ENCODE data around the gene UNC13B. TPM values are rescaled to one million over a fixed set of nuclear protein-coding genes. Genes with fewer than 3 reads are reported as not detected.

UNC13B gene
- total and polyA plus RNA-seq, 2 of the 13 experiments (the other 11 are each of a cell fraction or from before 2014, with no cell fraction given) = 14.0 to 18.3 TPM

DNA sequence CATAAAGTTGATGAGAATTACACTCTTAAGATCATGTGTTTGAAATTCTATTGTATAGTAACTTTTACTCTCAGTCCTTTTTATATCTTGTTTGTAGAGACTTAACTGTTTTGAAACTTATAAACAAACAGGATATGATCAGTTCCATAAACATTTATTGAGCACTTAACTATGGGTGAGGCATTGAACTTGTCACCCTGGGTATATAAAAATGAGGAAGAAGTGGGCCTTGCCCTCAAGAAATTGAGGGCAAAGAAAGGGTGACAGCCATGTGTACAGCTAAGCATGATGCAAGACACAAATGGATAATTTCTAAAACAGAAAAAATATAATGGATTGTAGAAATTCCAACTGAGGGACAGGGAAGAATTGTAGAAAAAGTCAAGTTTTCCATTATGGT, 15.7 kb downstream of the UNC13B start (continued):
- TF ChIP-seq IKZF1 (IDR thresholded peaks at IDR 0.05) (no peak), FOXC1 (CRISPR knock-in tag; IDR thresholded peaks at IDR 0.05; ENCODE audit: borderline replicate concordance) (no peak)

DNA sequence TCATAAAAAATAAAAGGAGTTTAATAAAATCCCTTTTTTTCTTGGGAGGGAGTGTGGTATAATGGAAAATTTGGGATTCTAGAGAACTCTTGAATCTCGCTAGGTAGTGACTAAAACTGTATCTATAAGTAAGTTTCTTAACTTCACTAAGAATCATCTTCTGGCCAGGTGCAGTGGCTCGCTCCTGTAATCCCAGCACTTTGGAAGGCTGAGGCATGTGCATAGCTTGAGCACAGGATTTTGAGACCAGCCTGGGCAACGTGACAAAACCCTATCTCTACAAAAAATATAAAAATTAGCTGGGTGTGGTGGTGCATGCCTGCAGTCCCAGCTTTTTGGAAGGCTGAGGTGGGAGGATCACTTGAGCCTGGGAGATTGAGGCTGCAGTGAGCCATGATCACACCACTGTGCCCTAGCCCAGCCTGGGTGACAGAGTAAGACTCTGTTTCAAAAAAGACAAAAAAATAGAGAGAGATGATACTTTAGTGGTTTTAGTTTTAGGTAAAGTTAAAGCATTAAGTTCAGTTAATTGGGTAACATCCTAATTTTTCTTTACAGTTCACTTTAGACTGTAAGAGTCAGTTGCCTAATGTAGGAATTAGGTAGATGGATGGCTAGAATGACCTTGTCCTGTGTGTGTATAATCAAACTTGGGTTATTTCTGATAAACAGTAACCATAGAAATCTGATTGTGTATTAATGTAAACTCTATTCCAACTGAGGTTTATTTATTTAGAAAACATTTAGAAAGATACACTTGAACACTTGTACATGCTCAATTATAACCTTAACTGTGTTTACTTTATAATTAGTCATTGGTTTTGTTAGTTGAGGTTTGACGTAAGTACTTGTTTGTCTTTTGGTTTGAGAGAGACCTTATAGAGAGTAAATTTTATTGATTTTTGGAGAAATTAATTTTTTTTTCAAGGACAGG, 17.8 kb downstream of the UNC13B start:
- WGBS (ENCODE audit: low lambda C conversion rate) = 75% methylated on average over 4 of the region's 4 CpGs
- H3K79me2 ChIP-seq (ENCODE audit: insufficient read depth, low read length) = no peaks in the 10 kb centered on the region
- BruUV-seq (replicated peaks) = no TSS peak
- H2AFZ ChIP-seq (ENCODE audit: low read length) = no peak overlapping the region
- DNase-seq (ENCODE audit: low spot score) (no peak), FAIRE-seq (no peak), ATAC-seq (peak; percentile 41; the same call in 2 of the 3 replicates)
- ChIA-PET POLR2A (no interaction called here), CTCF (ENCODE audit: low intra/inter-chr PET ratio, low total read pairs) (no interaction called here)
- no peaks in the 10 kb centered on the region for H3K27me3 ChIP-seq (ENCODE audit: control insufficient read depth in 1 of 2, insufficient read depth in 2 of 2, low read length in 2 of 2)
- no peak overlapping the region for H3K27ac ChIP-seq (ENCODE audit: extremely low read length, insufficient read depth, low read length)
- H3K9me3 ChIP-seq (ENCODE audit: low read length) = no peaks in the 10 kb centered on the region
- intact Hi-C loops (cut with micrococcal nuclease; ENCODE audit: unreplicated experiment) = no loop called here
- in situ Hi-C loops (cut with HindIII; ENCODE audit: extremely low pct_ligation_motif_present, low pct_unique_long_range_greater_than_20kb) = no loop called here
- no peak overlapping the region for H3K9ac ChIP-seq (ENCODE audit: insufficient read depth, low read depth, low read length)
- no peak overlapping the region for H3K4me3 ChIP-seq (replicated peaks in 1 of 3; ENCODE audit: insufficient read depth in 1 of 3, low read depth in 2 of 3, low read length in 3 of 3)
- peaks cover 26% of the 10 kb centered on the region for H3K4me1 ChIP-seq (ENCODE audit: insufficient read depth, low read length)
- no peak overlapping the region for H3K4me2 ChIP-seq (ENCODE audit: low read depth, low read length)
- H3K36me3 ChIP-seq (replicated peaks in 1 of 2; ENCODE audit: control insufficient read depth in 1 of 2, insufficient read depth in 2 of 2, low read length in 2 of 2) = no peaks in the 10 kb centered on the region
- H4K20me1 ChIP-seq (ENCODE audit: insufficient read depth, low read length) = no peaks in the 10 kb centered on the region
- TF ChIP-seq AGO2 (optimal IDR thresholded peaks at IDR 0.05; ENCODE audit: low read depth, low read length) (no peak), ARID5B (CRISPR knock-in tag; IDR thresholded peaks at IDR 0.05) (0 out of 2 replicates have a peak, but pooled peaks have one; percentile 7), ZNF484 (CRISPR knock-in tag; IDR thresholded peaks at IDR 0.05; ENCODE audit: borderline replicate concordance, low read depth) (no peak), RARA (CRISPR knock-in tag; IDR thresholded peaks at IDR 0.05) (0 out of 2 replicates have a peak, but pooled peaks have one; percentile 7), FOXA1 (IDR thresholded peaks at IDR 0.05) (peak; percentile 70), FOXA1 (CRISPR knock-in tag; IDR thresholded peaks at IDR 0.05) (no peak), CREM (IDR thresholded peaks at IDR 0.05) (peak; percentile 47; the same call in 1 of the 2 replicates), CREM (CRISPR knock-in tag; IDR thresholded peaks at IDR 0.05) (no peak), CEBPB (IDR thresholded peaks at IDR 0.05; ENCODE audit: borderline replicate concordance, low read depth, low read length) (0 out of 2 replicates have a peak, but pooled peaks have one; percentile 3), NFIC (IDR thresholded peaks at IDR 0.05; ENCODE audit: low read length) (peak; percentile 24; the same call in 1 of the 2 replicates), FOXA3 (CRISPR knock-in tag; IDR thresholded peaks at IDR 0.05) (0 out of 2 replicates have a peak, but pooled peaks have one; percentile 22), ARID3A (IDR thresholded peaks at IDR 0.05; ENCODE audit: low read depth, low read length) (peak; percentile 51; the same call in 1 of the 2 replicates), ONECUT2 (CRISPR knock-in tag; IDR thresholded peaks at IDR 0.05) (0 out of 2 replicates have a peak, but pooled peaks have one; percentile 22), PPARG (CRISPR knock-in tag; conservative IDR thresholded peaks at IDR 0.05) (no peak), FOXP1 (IDR thresholded peaks at IDR 0.05) (no peak), FOXP1 (CRISPR knock-in tag; IDR thresholded peaks at IDR 0.05) (peak; percentile 47; the same call in 1 of the 2 replicates), MIXL1 (CRISPR knock-in tag; IDR thresholded peaks at IDR 0.05) (peak; percentile 59; the same call in 1 of the 2 replicates), TBX3 (IDR thresholded peaks at IDR 0.05; ENCODE audit: borderline replicate concordance) (peak; percentile 72; the same call in 1 of the 2 replicates)
